NCI-H1105 (cell line): ENCODE data around the gene OR7C2.

ENCODE experiments used
- DNase-seq: peaks from one replicate; lab custom pipeline; 2025; lab: John Stamatoyannopoulos, UW

Gene OR7C2

DNA sequence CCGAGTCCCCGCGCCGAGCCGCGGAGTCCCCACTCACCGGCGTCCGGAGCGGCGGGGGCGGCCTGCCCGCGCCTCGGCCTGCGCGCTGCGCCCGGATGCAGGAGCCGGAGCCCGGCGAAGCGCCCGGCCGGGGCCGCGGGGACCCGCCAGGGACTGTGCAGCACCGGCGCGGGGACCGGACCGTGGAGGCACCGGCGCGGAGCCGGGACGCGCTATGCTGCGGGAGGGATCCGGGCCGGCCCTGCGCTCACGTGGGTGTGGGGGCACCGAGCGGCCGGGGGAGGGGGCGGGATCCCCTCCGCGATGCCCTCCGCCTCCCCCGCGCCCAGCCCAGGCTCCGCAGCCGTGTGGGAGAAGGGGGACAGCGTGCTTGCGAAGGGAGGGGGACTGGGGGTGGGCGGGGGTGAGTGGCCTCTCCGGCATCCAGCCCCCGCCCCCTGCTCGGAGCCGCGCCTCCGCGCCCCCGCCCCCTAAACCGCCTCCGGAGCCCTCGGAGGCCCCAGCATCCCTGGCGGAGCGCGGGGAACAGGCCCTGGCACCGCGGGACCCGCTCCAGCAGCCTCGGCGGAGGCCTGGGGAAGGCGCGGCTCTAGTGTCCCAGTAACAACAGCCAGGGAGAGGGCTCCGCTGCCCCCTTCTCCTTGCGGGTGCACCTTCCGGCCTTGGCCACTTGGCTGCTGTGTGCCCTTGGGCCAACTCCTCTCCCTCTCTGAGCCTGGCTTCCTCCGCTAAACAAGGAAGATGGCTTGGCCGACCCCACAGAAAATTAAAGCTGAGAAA lies 38.4 kb downstream of the OR7C2 start, which contains the start of gene SLC1A6:
Gene SLC1A6, minus strand, starts transcription at position 389 of the 780 bp plus-strand sequence. CDS start 6,954 bp downstream, outside the sequence.
- DNase-seq, result no peak

DNA sequence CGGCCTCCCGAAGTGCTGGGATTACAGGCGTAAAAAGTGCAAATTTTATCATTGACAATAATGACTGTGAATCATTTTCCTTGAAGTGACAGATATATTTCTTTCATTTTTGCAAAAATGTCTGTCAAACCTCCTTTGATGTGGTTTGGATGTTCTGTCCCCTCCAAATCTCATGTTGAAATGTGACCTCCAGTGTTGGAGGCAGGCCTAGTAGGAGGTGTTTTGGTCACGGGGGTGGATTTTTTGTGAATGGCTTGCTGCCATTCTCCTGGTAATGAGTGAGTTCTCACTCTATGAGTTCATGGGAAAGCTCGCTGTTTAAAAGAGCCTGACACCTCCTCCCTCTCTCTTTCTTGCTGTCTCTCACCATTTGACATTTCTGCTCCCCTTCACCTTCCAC lies 43.8 kb downstream of the OR7C2 start:
- DNase-seq, result no peak
